Activated CD4-positive, alpha-beta T cell treated with anti-CD3 and anti-CD28 coated beads for 36 hours (primary cell): Measurements from ENCODE around the gene WNT3A. TPM values are rescaled to one million over a fixed set of nuclear protein-coding genes. Genes with fewer than 3 reads are reported as not detected.

ENCODE experiments used
- ATAC-seq: fragments of 200-7000 bp; cut with Tn5 transposase; one replicate; pipeline ENCODE4 v1.10.0; 2021; ENCODE audit warnings: mild to moderate bottlenecking, moderate library complexity
- CTCF ChIA-PET: fragments of 350-600 bp; sonication (Branson Sonifier 250); formaldehyde crosslinking; loops from one replicate; lab custom pipeline; 2021; ENCODE audit warnings: antibody characterized with exemption; lab: Charles Lee
- POLR2A ChIA-PET: fragments of 350-600 bp; sonication (Branson Sonifier 250); formaldehyde crosslinking; loops from one replicate; lab custom pipeline; 2021; ENCODE audit warnings: antibody characterized with exemption, inconsistent platforms; lab: Charles Lee
- DNase-seq: peaks from one replicate; pipeline ENCODE4 v3.0.0-alpha.2; 2020
- H3K27ac Mint-ChIP-seq: one replicate; pipeline ENCODE4 v1.8.0; 2021; ENCODE audit warnings: mixed read lengths
- H3K27me3 Mint-ChIP-seq: one replicate; pipeline ENCODE4 v1.8.0; 2021; ENCODE audit warnings: mixed read lengths
- H3K36me3 Mint-ChIP-seq: one replicate; pipeline ENCODE4 v1.8.0; 2021; ENCODE audit warnings: low read depth, mixed read lengths
- H3K4me1 Mint-ChIP-seq: one replicate; pipeline ENCODE4 v1.8.0; 2021; ENCODE audit warnings: mixed read lengths
- H3K4me3 Mint-ChIP-seq: one replicate; pipeline ENCODE4 v1.8.0; 2021; ENCODE audit warnings: mild to moderate bottlenecking, moderate library complexity, mixed read lengths
- H3K9me3 Mint-ChIP-seq: one replicate; pipeline ENCODE4 v1.8.0; 2021; ENCODE audit warnings: low read depth, mixed read lengths
- intact Hi-C, 2 experiments: fragments of 100-400 bp; cut with DNase I in 1 of 2; cut with micrococcal nuclease in 1 of 2; formaldehyde crosslinking; loops; one replicate each; pipeline versions ENCODE4 v1.14.2 to v1.15.1; 2022 to 2024; cut with DNase I, micrococcal nuclease
- total RNA-seq, 2 experiments: library from RNA; stranded (reverse); gene quantifications; one replicate each; pipeline ENCODE4 v1.2.3, GENCODE V29; 2021

Gene WNT3A
- total RNA-seq, 2 experiments from 2014 or later: not detected

DNA sequence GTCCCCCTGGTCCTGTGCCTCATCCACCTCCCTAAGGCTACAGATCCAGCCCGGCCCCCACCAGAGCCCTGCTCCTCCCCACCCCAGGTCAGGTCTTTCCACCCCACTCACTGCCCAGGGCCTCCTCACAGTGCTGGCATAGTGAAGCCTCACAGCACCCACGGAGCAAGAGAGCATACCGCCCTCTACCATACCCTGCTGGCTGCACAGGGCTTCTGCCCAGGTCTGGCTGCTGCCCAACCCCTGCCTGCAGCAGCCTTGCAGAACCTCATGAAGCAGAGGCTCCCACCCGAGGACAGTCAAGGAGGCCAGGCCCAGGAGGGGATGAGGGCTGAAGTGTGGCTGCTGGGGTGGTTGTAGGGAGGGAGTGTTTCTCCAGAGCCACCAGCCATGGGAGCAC, 56.0 kb downstream of the WNT3A start:
- Mint-ChIP-seq H3K4me3 (no peak overlapping the region), H3K36me3 (no peaks in the 10 kb centered on the region), H3K27me3 (peaks cover 21% of the 10 kb centered on the region), H3K4me1 (peaks cover 9% of the 10 kb centered on the region), H3K9me3 (no peaks in the 10 kb centered on the region), H3K27ac (no peak overlapping the region)
- intact Hi-C loops: no loop called here
- ATAC-seq (no peak), DNase-seq (no peak)
- POLR2A ChIA-PET: no interaction called here
- CTCF ChIA-PET: interaction anchor here (0.6 kb wide), 1 partner anchor 23 kb away, joined by 4 read pairs; no protein-coding TSS in a partner anchor

DNA sequence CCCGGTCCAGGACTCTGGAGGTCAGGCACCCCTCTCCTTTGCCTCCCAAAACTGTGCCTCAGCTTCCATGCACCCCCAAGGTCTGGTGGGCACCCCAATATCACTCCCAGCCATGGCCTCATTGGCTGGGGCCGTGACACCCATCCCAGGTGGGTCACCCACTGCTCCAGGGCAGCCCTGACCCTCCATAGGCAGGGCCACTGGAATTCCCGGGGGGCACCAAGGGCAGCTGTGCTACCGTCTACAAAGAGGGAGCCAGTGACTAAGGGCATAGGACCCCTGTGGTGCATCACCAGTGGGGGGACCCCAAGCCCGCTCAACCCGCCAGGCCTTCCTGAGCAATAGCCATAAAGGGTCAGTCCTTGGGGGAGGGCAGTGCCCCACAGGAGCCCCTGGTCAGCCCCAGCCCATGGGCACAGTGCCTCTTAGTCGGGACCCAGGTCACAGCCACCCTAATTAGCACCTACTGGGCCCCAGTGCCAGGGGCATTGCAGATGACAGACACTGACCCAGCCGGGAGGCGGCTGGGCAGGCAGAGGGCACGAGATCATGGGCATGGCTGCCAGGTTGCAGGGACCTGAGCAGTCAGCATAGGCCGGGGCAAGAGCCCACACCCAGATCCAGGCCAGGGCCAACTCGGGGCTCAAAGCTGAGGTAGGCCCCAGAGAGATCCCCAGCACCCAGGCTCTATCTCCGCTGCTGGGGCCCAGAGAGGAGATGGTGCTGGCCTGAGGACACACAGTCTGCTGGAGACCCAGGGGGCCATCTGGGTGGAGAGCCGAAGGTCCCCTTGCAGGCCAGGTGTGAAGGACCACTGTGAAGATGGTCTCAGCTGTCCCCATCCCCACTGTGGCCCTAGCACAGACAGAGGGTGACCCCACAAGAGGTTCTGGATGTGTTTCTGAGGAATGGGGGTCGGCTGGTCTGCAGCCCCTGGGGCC, 56.7 kb downstream of the WNT3A start:
- intact Hi-C loops: no loop called here
- peaks cover 16% of the 10 kb centered on the region for H3K27me3 Mint-ChIP-seq
- ChIA-PET POLR2A (no interaction called here), CTCF (interaction anchor here (0.6 kb wide), 1 partner anchor 24 kb away, joined by 4 read pairs; no protein-coding TSS in a partner anchor)
- no peak overlapping the region for H3K27ac Mint-ChIP-seq
- H3K36me3 Mint-ChIP-seq: no peaks in the 10 kb centered on the region
- peaks cover 9% of the 10 kb centered on the region for H3K4me1 Mint-ChIP-seq
- ATAC-seq: no peak
- H3K4me3 Mint-ChIP-seq: no peak overlapping the region
- DNase-seq: no peak
- H3K9me3 Mint-ChIP-seq: no peaks in the 10 kb centered on the region

DNA sequence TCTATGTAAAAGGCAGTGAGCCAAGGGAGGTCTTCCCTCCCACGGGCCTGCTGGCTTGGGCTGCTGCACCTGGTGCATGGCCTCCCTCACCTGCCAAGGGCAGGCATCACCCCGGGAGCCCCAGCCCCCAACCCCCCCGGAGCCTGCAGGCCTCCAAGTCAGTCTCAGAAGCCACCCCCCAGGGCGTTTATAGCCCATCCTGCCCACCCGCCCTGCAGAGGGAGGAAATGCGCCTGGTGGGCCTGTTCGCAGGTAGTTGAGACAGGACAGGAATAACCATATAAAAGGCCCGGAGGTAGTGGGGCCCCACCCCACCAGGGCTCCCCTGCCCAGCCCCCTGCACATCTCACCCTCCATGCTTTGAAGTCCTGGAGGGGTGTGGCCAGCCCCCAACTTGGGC, 57.5 kb downstream of the WNT3A start:
- POLR2A ChIA-PET: no interaction called here

DNA sequence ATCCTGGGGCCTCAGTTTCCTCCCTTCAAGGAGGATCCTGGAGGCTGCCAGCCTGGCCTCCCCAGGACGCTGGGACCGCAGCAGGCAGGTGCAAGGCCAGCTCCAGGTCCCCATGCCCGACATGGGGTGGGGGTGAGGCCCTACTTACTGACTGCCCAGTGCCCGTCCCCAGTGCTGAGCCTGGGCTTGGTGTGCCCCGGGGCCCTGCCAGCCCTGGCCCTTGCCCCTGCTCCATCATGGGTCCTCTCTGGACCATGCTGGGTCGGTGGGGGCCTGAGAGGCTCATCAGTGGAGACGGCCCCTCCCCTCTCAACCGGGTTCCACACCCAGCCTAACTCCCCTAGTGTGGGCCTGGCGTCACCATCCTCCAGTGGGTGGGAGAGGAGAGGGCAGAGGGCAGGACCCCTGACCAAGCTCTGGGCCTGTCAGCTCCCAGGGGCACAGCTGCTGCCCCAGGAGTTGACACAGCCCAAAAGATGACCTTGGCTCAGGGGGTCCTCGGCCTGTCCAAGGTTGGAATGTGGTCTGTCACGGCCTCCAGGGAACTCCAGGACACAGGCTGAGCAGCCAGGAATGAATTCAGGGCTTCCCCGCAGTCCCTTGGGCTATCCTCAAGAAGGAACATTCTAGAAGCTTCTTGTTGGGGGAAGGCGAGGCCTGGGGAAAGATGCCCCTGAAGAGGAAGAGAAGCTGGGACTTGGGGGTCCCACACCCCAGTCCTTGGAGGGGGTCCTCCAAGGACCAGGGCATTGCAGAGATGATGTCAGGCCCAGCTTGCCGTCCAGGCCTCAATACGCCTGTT, 58.1 kb downstream of the WNT3A start:
- POLR2A ChIA-PET: no interaction called here
- CTCF ChIA-PET: no interaction called here
- Mint-ChIP-seq H3K9me3 (no peaks in the 10 kb centered on the region), H3K4me3 (no peak overlapping the region), H3K4me1 (peaks cover 4% of the 10 kb centered on the region), H3K27ac (no peak overlapping the region), H3K27me3 (peaks cover 14% of the 10 kb centered on the region), H3K36me3 (no peaks in the 10 kb centered on the region)
- no peak for ATAC-seq
- DNase-seq: no peak
- intact Hi-C loops: no loop called here

More for the DNA sequence above, 57.5 kb downstream of the WNT3A start:
- Mint-ChIP-seq H3K4me1 (peaks cover 9% of the 10 kb centered on the region), H3K9me3 (no peaks in the 10 kb centered on the region), H3K4me3 (no peak overlapping the region), H3K27ac (no peak overlapping the region), H3K36me3 (no peaks in the 10 kb centered on the region), H3K27me3 (peaks cover 14% of the 10 kb centered on the region)
- intact Hi-C loops: no loop called here
- CTCF ChIA-PET: no interaction called here
- ATAC-seq: no peak
- DNase-seq: no peak

DNA sequence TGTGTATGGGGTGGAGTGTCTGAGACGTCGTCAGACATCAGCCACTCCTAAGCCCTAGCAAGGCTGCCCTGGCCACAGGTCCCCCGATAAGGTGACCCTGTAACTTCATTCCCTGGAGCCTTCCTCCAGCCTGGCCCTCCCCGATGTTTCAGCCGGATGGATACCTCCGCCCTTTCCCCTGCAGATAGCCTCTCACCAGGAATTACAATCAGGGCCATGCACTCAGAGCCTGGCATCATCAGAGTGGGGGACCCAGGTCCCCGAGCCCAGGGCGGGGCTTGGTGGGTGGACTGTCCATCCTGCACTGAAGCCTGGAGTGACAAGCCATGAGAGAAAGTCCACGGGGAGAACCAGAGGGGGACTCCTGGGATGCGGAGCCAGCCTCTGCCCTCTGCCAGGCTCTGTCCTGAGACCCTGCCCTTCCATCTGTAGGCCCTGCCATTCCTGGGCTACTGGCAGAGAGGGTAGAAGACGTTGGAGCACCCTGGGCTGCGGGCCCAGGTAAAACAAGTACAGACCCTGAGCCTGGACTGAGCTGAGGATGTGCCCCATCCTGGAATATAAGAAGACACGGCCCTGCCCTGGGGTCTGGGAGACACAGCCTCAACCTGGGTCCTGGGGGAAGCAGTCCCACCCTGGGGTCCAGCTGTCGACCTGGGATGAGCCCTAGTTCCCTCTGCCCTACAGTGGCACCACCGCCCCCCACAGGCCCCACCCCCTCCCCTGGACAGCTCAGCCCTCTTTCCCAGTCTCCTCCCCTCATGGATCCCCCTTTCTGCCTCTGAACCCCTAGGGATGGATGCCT, 58.9 kb downstream of the WNT3A start:
- intact Hi-C loops: no loop called here
- ATAC-seq: no peak
- Mint-ChIP-seq H3K27me3 (peaks cover 14% of the 10 kb centered on the region), H3K4me1 (peaks cover 3% of the 10 kb centered on the region), H3K4me3 (no peak overlapping the region), H3K9me3 (no peaks in the 10 kb centered on the region), H3K36me3 (no peaks in the 10 kb centered on the region), H3K27ac (no peak overlapping the region)
- DNase-seq: no peak
- ChIA-PET POLR2A (interaction anchor here (0.7 kb wide), 1 partner anchor 1265 kb away, joined by 4 read pairs; no protein-coding TSS in a partner anchor), CTCF (no interaction called here)

DNA sequence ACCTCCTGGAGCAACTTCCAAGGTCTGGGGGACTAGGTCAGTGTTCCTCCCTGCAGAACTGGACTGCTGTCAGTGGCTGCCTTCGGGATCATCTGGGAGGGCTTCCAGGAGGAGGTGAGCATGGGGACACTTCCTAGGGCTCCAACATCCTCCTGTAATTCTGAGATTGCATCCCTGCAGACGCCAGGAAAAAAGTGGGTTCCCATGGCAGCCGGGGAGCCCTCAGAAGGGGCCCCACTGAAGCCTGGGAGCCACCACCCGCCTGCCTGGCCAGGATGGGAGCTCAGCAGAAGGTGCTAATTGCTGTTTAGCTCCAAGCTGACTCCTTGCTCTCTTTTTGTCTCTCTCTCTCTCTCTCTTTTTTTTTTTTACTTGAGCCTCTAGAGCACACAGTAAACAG, 59.6 kb downstream of the WNT3A start:
- Mint-ChIP-seq H3K9me3 (no peaks in the 10 kb centered on the region), H3K4me3 (no peak overlapping the region), H3K27ac (no peak overlapping the region), H3K36me3 (no peaks in the 10 kb centered on the region), H3K27me3 (peaks cover 8% of the 10 kb centered on the region), H3K4me1 (no peaks in the 10 kb centered on the region)
- ATAC-seq (no peak), DNase-seq (no peak)
- ChIA-PET POLR2A (interaction anchor here (0.7 kb wide), 1 partner anchor 1264 kb away, joined by 4 read pairs; no protein-coding TSS in a partner anchor), CTCF (interaction anchor here (1.1 kb wide), 1 partner anchor 100 kb away, joined by 3 read pairs; no protein-coding TSS in a partner anchor)
- intact Hi-C loops: no loop called here

DNA sequence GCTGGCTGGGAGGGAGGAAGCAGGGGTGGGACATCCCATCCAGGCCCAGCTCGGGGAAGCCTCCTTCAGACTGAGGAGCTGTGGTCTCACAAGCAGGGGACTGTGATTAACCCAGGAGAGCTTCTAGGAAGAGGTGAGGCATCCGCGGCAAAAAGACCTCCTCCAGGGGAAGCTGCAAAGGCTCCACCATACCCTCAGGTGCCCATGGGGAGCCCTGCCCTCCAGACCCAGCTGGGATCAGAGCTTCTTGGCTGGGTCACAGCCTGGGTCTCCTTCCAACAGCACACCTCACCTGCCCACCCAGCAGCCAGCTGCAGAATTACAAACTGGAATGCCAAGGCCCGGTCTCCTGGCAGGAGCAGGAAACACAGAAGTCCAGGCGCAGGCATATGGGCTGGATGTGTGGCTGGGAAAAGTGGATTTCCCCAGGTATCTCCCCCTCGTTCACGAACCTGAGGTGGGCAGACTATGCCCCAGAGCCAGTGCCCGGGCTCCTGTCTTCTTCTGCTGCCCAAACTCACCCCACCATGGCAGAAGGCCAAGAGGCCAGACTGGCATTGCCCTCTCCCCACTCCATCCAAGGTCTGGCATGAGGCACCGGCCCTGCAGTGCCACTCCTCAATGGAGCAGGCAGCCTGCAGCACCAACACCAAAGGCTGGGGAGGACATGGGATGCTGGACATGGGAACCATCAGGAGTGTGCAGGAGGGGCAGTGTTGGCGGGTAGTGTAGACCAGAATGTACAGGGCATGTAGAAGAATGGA, 60.3 kb downstream of the WNT3A start:
- no peak overlapping the region for H3K4me3 Mint-ChIP-seq
- no peaks in the 10 kb centered on the region for H3K9me3 Mint-ChIP-seq
- no peaks in the 10 kb centered on the region for H3K4me1 Mint-ChIP-seq
- intact Hi-C loops: no loop called here
- ChIA-PET POLR2A (interaction anchor here (0.7 kb wide), 1 partner anchor 1264 kb away, joined by 4 read pairs; no protein-coding TSS in a partner anchor), CTCF (interaction anchor here (1.1 kb wide), 1 partner anchor 99 kb away, joined by 3 read pairs; no protein-coding TSS in a partner anchor)
- H3K27ac Mint-ChIP-seq: no peak overlapping the region
- DNase-seq (no peak), ATAC-seq (no peak)
- H3K27me3 Mint-ChIP-seq: peaks cover 8% of the 10 kb centered on the region
- H3K36me3 Mint-ChIP-seq: no peaks in the 10 kb centered on the region

DNA sequence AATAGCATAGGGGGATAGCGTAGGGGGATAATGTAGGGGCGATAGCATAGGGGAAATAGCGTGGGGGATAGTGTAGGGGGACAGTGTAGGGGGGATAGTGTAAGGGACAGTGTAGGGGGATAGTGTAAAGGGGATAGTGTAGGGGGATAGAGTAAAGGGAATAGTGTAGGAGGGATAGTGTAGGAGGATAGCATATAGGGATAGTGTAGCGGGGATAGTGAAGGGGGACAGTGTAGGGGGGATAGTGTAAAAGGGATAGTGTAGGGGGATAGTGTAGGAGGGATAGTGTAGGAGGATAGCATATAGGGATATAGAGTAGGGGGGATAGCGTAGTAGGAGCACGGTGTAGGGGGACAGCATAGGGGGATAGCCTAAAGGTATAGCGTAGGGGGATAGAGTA, 61.6 kb downstream of the WNT3A start:
- Mint-ChIP-seq H3K36me3 (no peaks in the 10 kb centered on the region), H3K4me1 (no peaks in the 10 kb centered on the region), H3K27ac (no peak overlapping the region), H3K9me3 (no peaks in the 10 kb centered on the region), H3K4me3 (no peak overlapping the region), H3K27me3 (peaks cover 5% of the 10 kb centered on the region)
- ATAC-seq: no peak
- DNase-seq: no peak
- intact Hi-C loops: no loop called here
- ChIA-PET POLR2A (no interaction called here), CTCF (no interaction called here)

DNA sequence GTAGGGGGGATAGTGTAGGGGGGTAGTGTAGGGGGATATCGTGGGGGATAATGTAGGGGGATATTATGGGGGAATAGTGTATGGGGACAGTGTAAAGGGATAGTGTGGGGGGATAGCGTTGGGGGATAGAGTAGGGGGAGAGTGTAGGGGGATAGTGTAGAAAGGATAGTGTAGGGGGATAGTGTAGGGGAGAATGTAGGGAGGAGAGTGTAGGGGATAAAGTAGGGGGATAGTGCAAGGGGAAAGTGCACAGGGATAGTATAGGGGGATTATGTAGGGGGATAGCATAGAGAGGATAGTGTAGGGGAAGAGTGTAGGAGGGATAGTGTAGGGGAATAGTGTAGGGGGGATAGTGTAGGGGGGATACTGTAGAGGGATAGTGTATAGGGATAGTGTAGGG, 63.4 kb downstream of the WNT3A start:
- intact Hi-C loops: no loop called here
- H3K4me3 Mint-ChIP-seq: no peak overlapping the region
- ATAC-seq: no peak
- DNase-seq: no peak
- CTCF ChIA-PET: no interaction called here
- H3K36me3 Mint-ChIP-seq: no peaks in the 10 kb centered on the region
- H3K27me3 Mint-ChIP-seq: peaks cover 5% of the 10 kb centered on the region
- no peaks in the 10 kb centered on the region for H3K9me3 Mint-ChIP-seq
- H3K4me1 Mint-ChIP-seq: peaks cover 2% of the 10 kb centered on the region
- POLR2A ChIA-PET: no interaction called here
- no peak overlapping the region for H3K27ac Mint-ChIP-seq

GRCh38 chr1:228070851-228071250, 64.1 kb downstream of the WNT3A start:
- Mint-ChIP-seq H3K9me3 (no peaks in the 10 kb centered on the region), H3K27me3 (peaks cover 2% of the 10 kb centered on the region), H3K4me3 (no peak overlapping the region), H3K27ac (no peak overlapping the region), H3K4me1 (peaks cover 2% of the 10 kb centered on the region), H3K36me3 (no peaks in the 10 kb centered on the region)
- intact Hi-C loops: no loop called here
- ChIA-PET POLR2A (no interaction called here), CTCF (no interaction called here)
- DNase-seq: no peak
- ATAC-seq: no peak
